Ovary (tissue), 3 donors: ENCODE results near the gene CABLES1.

Experiments
- EP300 ChIP-seq: sonication (generic); formaldehyde crosslinking; IDR thresholded peaks from one replicate; pipeline ENCODE4 v1.6.1; 2017; ENCODE audit warnings: antibody characterized with exemption
- POLR2A ChIP-seq: fragments of 450-650 bp; IDR thresholded peaks from one replicate; pipeline ENCODE4 v1.6.1; 2017; ENCODE audit warnings: antibody characterized with exemption, mild to moderate bottlenecking, moderate library complexity
- TF ChIP-seq, protein P1 (sequence below), 3 donors: fragments of 450-650 bp in 2 of 3; fragments of 200-600 bp in 1 of 3; IDR thresholded peaks; one replicate each; pipeline versions ENCODE4 v1.5.1 to v1.8.0; 2016 to 2022; ENCODE audit warnings: antibody characterized with exemption in 3 of 3, mild to moderate bottlenecking in 1 of 3
- donor health status: DM: no; HTN: no; CAD: no.

DNA sequence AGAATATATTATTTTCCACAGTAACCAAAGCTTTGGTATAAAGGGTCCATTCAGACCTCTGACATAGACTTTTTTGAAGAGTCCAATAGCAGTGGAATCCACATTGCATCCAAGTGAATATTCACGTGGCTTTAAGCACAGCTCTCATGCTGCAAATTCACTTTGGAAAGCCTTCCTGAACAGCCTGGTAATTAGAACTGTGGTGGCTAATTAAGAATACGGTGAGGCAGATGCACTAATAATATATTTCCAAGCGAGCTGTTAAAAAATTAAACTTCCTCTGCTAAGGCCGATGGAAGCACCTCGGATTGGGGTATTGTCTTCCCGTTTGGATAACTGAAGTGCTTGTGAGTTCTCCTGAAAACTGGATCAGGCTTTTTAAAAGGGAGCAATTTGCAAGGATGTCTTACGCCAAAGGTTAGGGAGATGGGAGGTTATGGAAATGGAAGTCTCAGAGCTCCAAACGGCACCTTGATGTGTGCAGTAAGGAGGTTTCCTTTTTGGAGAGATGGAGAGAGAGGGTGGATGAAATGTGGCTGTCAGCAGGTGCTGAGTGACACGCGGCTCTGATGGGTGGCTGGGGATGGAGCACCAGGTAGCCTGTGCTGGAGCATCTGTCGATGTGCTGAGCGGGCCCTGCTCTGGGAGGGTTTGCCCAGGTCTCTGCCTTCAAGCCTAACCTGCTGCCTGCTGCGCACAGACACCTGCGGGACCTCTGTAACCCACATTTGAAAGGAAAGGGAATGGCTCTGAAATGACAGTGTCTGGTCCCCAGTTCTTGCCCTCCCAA lies 37.5 kb downstream of the CABLES1 start:
- TF ChIP-seq, protein P1, sequence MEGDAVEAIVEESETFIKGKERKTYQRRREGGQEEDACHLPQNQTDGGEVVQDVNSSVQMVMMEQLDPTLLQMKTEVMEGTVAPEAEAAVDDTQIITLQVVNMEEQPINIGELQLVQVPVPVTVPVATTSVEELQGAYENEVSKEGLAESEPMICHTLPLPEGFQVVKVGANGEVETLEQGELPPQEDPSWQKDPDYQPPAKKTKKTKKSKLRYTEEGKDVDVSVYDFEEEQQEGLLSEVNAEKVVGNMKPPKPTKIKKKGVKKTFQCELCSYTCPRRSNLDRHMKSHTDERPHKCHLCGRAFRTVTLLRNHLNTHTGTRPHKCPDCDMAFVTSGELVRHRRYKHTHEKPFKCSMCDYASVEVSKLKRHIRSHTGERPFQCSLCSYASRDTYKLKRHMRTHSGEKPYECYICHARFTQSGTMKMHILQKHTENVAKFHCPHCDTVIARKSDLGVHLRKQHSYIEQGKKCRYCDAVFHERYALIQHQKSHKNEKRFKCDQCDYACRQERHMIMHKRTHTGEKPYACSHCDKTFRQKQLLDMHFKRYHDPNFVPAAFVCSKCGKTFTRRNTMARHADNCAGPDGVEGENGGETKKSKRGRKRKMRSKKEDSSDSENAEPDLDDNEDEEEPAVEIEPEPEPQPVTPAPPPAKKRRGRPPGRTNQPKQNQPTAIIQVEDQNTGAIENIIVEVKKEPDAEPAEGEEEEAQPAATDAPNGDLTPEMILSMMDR (IDR thresholded peaks at IDR 0.05): no peak
- TF ChIP-seq POLR2A (no peak), EP300 (no peak)
